Esophagus muscularis mucosa (tissue), 4 donors: ENCODE measurements around the gene SEMA3D. TPM values are rescaled to one million over a fixed set of nuclear protein-coding genes. Genes with fewer than 3 reads are reported as not detected.

ENCODE experiments used
- DNase-seq: peaks from one replicate; pipeline ENCODE4 v3.0.0-alpha.2; 2017; ENCODE audit errors: extremely low spot score
- H3K27ac ChIP-seq, 4 donors: fragments of 200-600 bp; sonication (generic); replicated peaks in 1 of 4; 1 replicate in 3 of 4; 2 replicates in 1 of 4; pipeline ENCODE4 v1.5.1; 2016 to 2019; ENCODE audit warnings: mild to moderate bottlenecking in 1 of 4
- H3K27me3 ChIP-seq, 4 donors: fragments of 200-600 bp; sonication (generic); one replicate each; pipeline versions ENCODE4 v1.5.1 to v1.6.0; 2016 to 2019
- H3K36me3 ChIP-seq, 4 donors: fragments of 200-600 bp; sonication (generic); one replicate each; pipeline ENCODE4 v1.5.1; 2016 to 2019
- H3K4me1 ChIP-seq, 4 donors: fragments of 200-600 bp; sonication (generic); one replicate each; pipeline ENCODE4 v1.5.1; 2016 to 2019
- H3K4me3 ChIP-seq, 4 donors: fragments of 200-600 bp; sonication (generic); 1 replicate in 2 of 4; 2 replicates in 2 of 4; pipeline ENCODE4 v1.5.1; 2016 to 2019; ENCODE audit warnings: mild to moderate bottlenecking in 4 of 4, moderate library complexity in 1 of 4
- H3K9me3 ChIP-seq, 4 donors: fragments of 200-600 bp; sonication (generic); 1 replicate in 3 of 4; 2 replicates in 1 of 4; pipeline ENCODE4 v1.5.1; 2016 to 2019
- CTCF ChIP-seq, 3 experiments: fragments of 200-600 bp in 2 of 3; fragments of 450-650 bp in 1 of 3; sonication (generic) in 2 of 3; IDR thresholded peaks; one replicate each; pipeline ENCODE4 v1.5.1; 2017 to 2019; ENCODE audit warnings: antibody characterized with exemption in 3 of 3, mild to moderate bottlenecking in 2 of 3, moderate library complexity in 1 of 3
- EP300 ChIP-seq: sonication (generic); formaldehyde crosslinking; IDR thresholded peaks from one replicate; pipeline ENCODE4 v1.6.1; 2017; ENCODE audit warnings: antibody characterized with exemption
- POLR2A ChIP-seq: fragments of 450-650 bp; IDR thresholded peaks from one replicate; pipeline ENCODE4 v1.6.1; 2017; ENCODE audit warnings: antibody characterized with exemption, moderate library complexity, mild to moderate bottlenecking, low read depth
- POLR2AphosphoS5 ChIP-seq, 2 donors: sonication (generic); formaldehyde crosslinking; IDR thresholded peaks; one replicate each; pipeline ENCODE4 v1.6.1; 2017; ENCODE audit warnings: antibody characterized with exemption in 2 of 2
- WGBS: methylation state at CpG from one replicate; pipeline ENCODE4 v1.1.5; 2018; 5-methylcytosine and 5-hydroxymethylcytosine counted together
- intact Hi-C: fragments of 100-400 bp; cut with DNase I; formaldehyde crosslinking; loops from one replicate; pipeline ENCODE4 v1.15.1; 2023
- total RNA-seq, 4 donors: library from RNA; depleted of rRNA; stranded (reverse); fragments of >200 nt; gene quantifications; one replicate each; pipeline versions ENCODE4 v1.1.0 to v1.2.1, GENCODE V29; 2016

Gene SEMA3D
- total RNA-seq, 4 donors from 2014 or later = 0.42 to 2.2 (median 1.4) TPM

GRCh38 chr7:85159003-85159402 lies 27.9 kb downstream of the SEMA3D start:
- 81% methylated on average over 1 of the region's 1 CpG for WGBS
- H3K4me3 ChIP-seq = no peak overlapping the region
- intact Hi-C loops = no loop called here
- H3K27me3 ChIP-seq = no peaks in the 10 kb centered on the region
- H3K36me3 ChIP-seq = no peaks in the 10 kb centered on the region
- no peak for DNase-seq
- TF ChIP-seq POLR2A (no peak), POLR2AphosphoS5 (IDR thresholded peaks at IDR 0.05) (no peak), EP300 (no peak), CTCF (IDR thresholded peaks at IDR 0.05) (no peak)
- no peak overlapping the region for H3K27ac ChIP-seq
- H3K9me3 ChIP-seq = no peaks in the 10 kb centered on the region
- H3K4me1 ChIP-seq = no peaks in the 10 kb centered on the region

GRCh38 chr7:85156661-85157208 lies 30.1 kb downstream of the SEMA3D start:
- no peak overlapping the region for H3K4me3 ChIP-seq
- DNase-seq = no peak
- WGBS = 58% methylated on average over 1 of the region's 1 CpG
- H3K27ac ChIP-seq = no peak overlapping the region
- no peaks in the 10 kb centered on the region for H3K36me3 ChIP-seq
- TF ChIP-seq CTCF (IDR thresholded peaks at IDR 0.05) = no peak
- no peak for TF ChIP-seq POLR2A
- TF ChIP-seq EP300 = no peak
- TF ChIP-seq POLR2AphosphoS5 (IDR thresholded peaks at IDR 0.05) = no peak
- intact Hi-C loops = no loop called here
- H3K9me3 ChIP-seq = no peaks in the 10 kb centered on the region
- no peaks in the 10 kb centered on the region for H3K27me3 ChIP-seq
- H3K4me1 ChIP-seq = no peaks in the 10 kb centered on the region

- no peak overlapping the region for H3K27ac ChIP-seq
- H3K4me1 ChIP-seq = no peaks in the 10 kb centered on the region
- no peak overlapping the region for H3K4me3 ChIP-seq
- H3K27me3 ChIP-seq = no peaks in the 10 kb centered on the region
- intact Hi-C loops = no loop called here
- 61% methylated on average over 3 of the region's 3 CpGs for WGBS
- no peak for TF ChIP-seq POLR2A
- DNase-seq = no peak
- H3K36me3 ChIP-seq = no peaks in the 10 kb centered on the region
- H3K9me3 ChIP-seq = no peaks in the 10 kb centered on the region
Observed at GRCh38 chr7:85154282-85154937, 32.4 kb downstream of the SEMA3D start.

- H3K4me3 ChIP-seq = no peak overlapping the region
- H3K27me3 ChIP-seq = no peaks in the 10 kb centered on the region
- no peaks in the 10 kb centered on the region for H3K36me3 ChIP-seq
- no peaks in the 10 kb centered on the region for H3K4me1 ChIP-seq
- no peaks in the 10 kb centered on the region for H3K9me3 ChIP-seq
- 94% methylated on average over 1 of the region's 1 CpG for WGBS
- TF ChIP-seq CTCF (IDR thresholded peaks at IDR 0.05) = no peak
- TF ChIP-seq EP300 = no peak
- TF ChIP-seq POLR2A = no peak
- no peak for TF ChIP-seq POLR2AphosphoS5 (IDR thresholded peaks at IDR 0.05)
- intact Hi-C loops = no loop called here
- no peak overlapping the region for H3K27ac ChIP-seq
- DNase-seq = no peak
Observed at GRCh38 chr7:85153715-85154114, 33.1 kb downstream of the SEMA3D start.

- Histone ChIP-seq H3K4me1 (no peaks in the 10 kb centered on the region), H3K36me3 (no peaks in the 10 kb centered on the region), H3K27me3 (no peaks in the 10 kb centered on the region), H3K4me3 (no peak overlapping the region), H3K9me3 (no peaks in the 10 kb centered on the region), H3K27ac (no peak overlapping the region)
- DNase-seq = no peak
- intact Hi-C loops = no loop called here
- TF ChIP-seq EP300 (no peak), POLR2A (no peak), CTCF (IDR thresholded peaks at IDR 0.05) (no peak), POLR2AphosphoS5 (IDR thresholded peaks at IDR 0.05) (no peak)
- 94% methylated on average over 1 of the region's 1 CpG for WGBS
Observed at GRCh38 chr7:85150624-85151023, 36.2 kb downstream of the SEMA3D start.
